Calu3 (cell line): ENCODE measurements around the gene EIF6. TPM values are rescaled to one million over a fixed set of nuclear protein-coding genes. Genes with fewer than 3 reads are reported as not detected.

Experiments used
- BruUV-seq: library from RNA; stranded (reverse); fragments of 400-500 nt; replicated peaks from 2 replicates; lab custom pipeline; 2021; lab: Mats Ljungman, UMichigan
- CTCF ChIA-PET: fragments of 300-600 bp; sonication (Branson Sonifier 250); formaldehyde crosslinking; loops from one replicate; lab custom pipeline; 2022; ENCODE audit warnings: antibody characterized with exemption; lab: Charles Lee
- DNase-seq: peaks from one replicate; pipeline ENCODE4 v3.0.0; 2022
- H3K27ac Mint-ChIP-seq: one replicate; pipeline ENCODE4 v1.8.0; 2022; ENCODE audit warnings: mixed read lengths; ENCODE audit not compliant: unreplicated experiment
- H3K27me3 Mint-ChIP-seq: one replicate; pipeline ENCODE4 v1.8.0; 2022; ENCODE audit warnings: mixed read lengths; ENCODE audit not compliant: unreplicated experiment
- H3K36me3 Mint-ChIP-seq: one replicate; pipeline ENCODE4 v1.8.0; 2022; ENCODE audit warnings: mild to moderate bottlenecking, moderate library complexity, mixed read lengths; ENCODE audit not compliant: insufficient read depth, unreplicated experiment
- H3K4me1 Mint-ChIP-seq: one replicate; pipeline ENCODE4 v1.8.0; 2022; ENCODE audit warnings: mild to moderate bottlenecking, low read depth, mixed read lengths; ENCODE audit not compliant: unreplicated experiment
- H3K4me3 Mint-ChIP-seq: one replicate; pipeline ENCODE4 v1.8.0; 2022; ENCODE audit warnings: mild to moderate bottlenecking, low read depth, moderate library complexity, mixed read lengths; ENCODE audit not compliant: unreplicated experiment
- H3K9me3 Mint-ChIP-seq: one replicate; pipeline ENCODE4 v1.8.0; 2022; ENCODE audit warnings: low read depth, mixed read lengths; ENCODE audit not compliant: unreplicated experiment
- CTCF ChIP-seq: fragments of 200-600 bp; IDR thresholded peaks from one replicate; pipeline ENCODE4 v1.8.0; 2022; ENCODE audit warnings: antibody characterized with exemption; ENCODE audit not compliant: unreplicated experiment
- intact Hi-C: fragments of 100-400 bp; cut with micrococcal nuclease; formaldehyde crosslinking; loops from one replicate; pipeline ENCODE4 v1.10.0; 2022; ENCODE audit not compliant: unreplicated experiment
- total RNA-seq: library from RNA; stranded (reverse); gene quantifications from 2 replicates; pipeline ENCODE4 v1.2.3, GENCODE V29; 2022

EIF6 gene
- total RNA-seq, 1 experiment from 2014 or later = 271 TPM

DNA sequence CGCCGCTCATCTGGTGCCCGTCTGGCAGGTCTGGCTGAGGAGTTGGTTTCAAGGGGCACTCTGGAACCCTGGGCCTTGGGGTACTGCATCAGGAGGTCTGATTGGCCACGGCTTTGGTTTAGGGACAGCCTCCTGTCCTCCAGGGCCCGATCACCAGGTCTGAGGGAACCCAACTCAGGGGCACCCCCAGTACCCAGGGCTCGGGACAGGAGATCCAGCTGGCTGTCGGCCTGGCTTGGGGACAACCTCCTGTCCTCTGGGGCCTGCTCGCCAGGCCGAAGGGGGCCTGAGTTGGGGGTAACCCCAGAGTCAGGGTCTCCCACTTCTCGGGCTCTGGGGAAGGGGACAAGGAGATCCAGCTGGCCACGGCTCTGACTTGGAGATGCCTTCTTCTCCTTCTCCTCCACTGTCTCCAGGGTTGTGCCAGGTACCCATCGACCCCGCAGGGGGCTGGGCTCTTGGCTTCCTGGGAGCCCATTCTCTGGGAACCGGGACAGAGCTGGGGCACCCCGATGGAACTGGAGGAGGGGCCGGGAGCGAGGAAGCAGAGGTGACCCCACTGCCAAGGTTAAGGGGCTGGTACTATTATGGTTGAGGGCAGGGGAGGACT lies 2.4 kb upstream of the EIF6 start:
- no peak for TF ChIP-seq CTCF
- CTCF ChIA-PET = interaction anchor here (1.5 kb wide), 1 partner anchor 10 kb away, joined by 4 read pairs; no protein-coding TSS in a partner anchor
- no peak overlapping the region for H3K27ac Mint-ChIP-seq
- H3K4me3 Mint-ChIP-seq = no peak overlapping the region
- H3K36me3 Mint-ChIP-seq = peaks cover 47% of the 10 kb centered on the region
- BruUV-seq = no TSS peak
- intact Hi-C loops = no loop called here
- peaks cover 20% of the 10 kb centered on the region for H3K4me1 Mint-ChIP-seq
- DNase-seq = no peak
- no peaks in the 10 kb centered on the region for H3K27me3 Mint-ChIP-seq
- H3K9me3 Mint-ChIP-seq = no peaks in the 10 kb centered on the region

GRCh38 chr20:35286077-35286898 lies 1.7 kb upstream of the EIF6 start:
- intact Hi-C loops = no loop called here
- no TSS peak for BruUV-seq
- CTCF ChIA-PET = interaction anchor here (1.5 kb wide), 1 partner anchor 10 kb away, joined by 4 read pairs; no protein-coding TSS in a partner anchor
- Mint-ChIP-seq H3K9me3 (no peaks in the 10 kb centered on the region), H3K36me3 (peaks cover 54% of the 10 kb centered on the region), H3K27me3 (no peaks in the 10 kb centered on the region), H3K4me1 (peaks cover 20% of the 10 kb centered on the region), H3K4me3 (peak overlapping the region; percentile 83), H3K27ac (peak overlapping the region; percentile 77)
- DNase-seq = no peak
- TF ChIP-seq CTCF = no peak

DNA sequence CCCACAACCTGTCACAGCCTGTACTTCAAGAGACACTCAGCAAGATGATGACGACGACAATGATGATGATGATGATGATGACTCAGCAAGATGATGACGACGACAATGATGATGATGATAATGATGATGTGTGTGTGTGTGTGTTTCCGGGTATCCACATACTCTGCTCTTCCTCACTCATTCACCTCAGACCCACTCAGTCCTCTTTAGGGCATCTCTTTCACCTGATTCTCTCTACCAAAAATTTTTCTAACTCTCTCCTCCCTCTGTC lies 1.2 kb upstream of the EIF6 start:
- CTCF ChIA-PET = interaction anchor here (1.5 kb wide), 1 partner anchor 11 kb away, joined by 4 read pairs; no protein-coding TSS in a partner anchor
- no peak for TF ChIP-seq CTCF
- Mint-ChIP-seq H3K36me3 (peaks cover 56% of the 10 kb centered on the region), H3K27me3 (no peaks in the 10 kb centered on the region), H3K4me3 (peak overlapping the region; percentile 83), H3K4me1 (peaks cover 20% of the 10 kb centered on the region), H3K9me3 (no peaks in the 10 kb centered on the region), H3K27ac (peak overlapping the region; percentile 77)
- DNase-seq = no peak
- BruUV-seq = no TSS peak
- intact Hi-C loops = no loop called here

- TSS peak; percentile 61 for BruUV-seq
- intact Hi-C loops = loop anchor here (1.0 kb wide), 1 partner anchor 19 kb away; no protein-coding TSS in a partner anchor
- peaks cover 21% of the 10 kb centered on the region for H3K4me1 Mint-ChIP-seq
- peak overlapping the region; percentile 83 for H3K4me3 Mint-ChIP-seq
- no peaks in the 10 kb centered on the region for H3K9me3 Mint-ChIP-seq
- H3K36me3 Mint-ChIP-seq = peaks cover 61% of the 10 kb centered on the region
- CTCF ChIA-PET = interaction anchor here (0.6 to 2.1 kb wide), 8 partner anchors 10 to 44 kb away, joined by 3 to 25 read pairs (median 5); no protein-coding TSS in a partner anchor
- TF ChIP-seq CTCF = no peak
- peak overlapping the region; percentile 77 for H3K27ac Mint-ChIP-seq
- H3K27me3 Mint-ChIP-seq = no peaks in the 10 kb centered on the region
- DNase-seq = no peak
Measured at GRCh38 chr20:35284992-35285805, 627 bp upstream of the EIF6 start.
